Astrocyte (in vitro differentiated cells and primary cell): ENCODE data around the gene OPN1SW. TPM values are rescaled to one million over a fixed set of nuclear protein-coding genes. Genes with fewer than 3 reads are reported as not detected.

ENCODE experiments used
- DNase-seq: peaks from one replicate; pipeline ENCODE4 v3.0.0-alpha.2; 2010; ENCODE audit warnings: low read depth
- FAIRE-seq: peaks from 2 replicates; lab custom pipeline; 2011; peaks lifted over from hg19 to GRCh38; lab: Jason Lieb, UNC
- H2AFZ ChIP-seq: 2 replicates; pipeline ENCODE4 v1.6.0; 2012; ENCODE audit warnings: low read depth, low read length, inconsistent platforms
- H3K27ac ChIP-seq: 2 replicates; pipeline ENCODE4 v1.5.1; 2011; ENCODE audit warnings: low read depth, low read length, inconsistent platforms
- H3K27me3 ChIP-seq: 2 replicates; pipeline ENCODE4 v1.6.0; 2011; ENCODE audit warnings: low read length, inconsistent platforms; ENCODE audit not compliant: insufficient read depth
- H3K36me3 ChIP-seq: 2 replicates; pipeline ENCODE4 v1.5.1; 2011; ENCODE audit warnings: low read length, inconsistent platforms; ENCODE audit not compliant: insufficient read depth
- H3K4me1 ChIP-seq: 2 replicates; pipeline ENCODE4 v1.5.1; 2011; ENCODE audit warnings: low read length, inconsistent platforms; ENCODE audit not compliant: insufficient read depth
- H3K4me2 ChIP-seq: 2 replicates; pipeline ENCODE4 v1.6.0; 2012; ENCODE audit warnings: low read length, inconsistent platforms
- H3K4me3 ChIP-seq: 2 replicates; pipeline ENCODE4 v1.5.1; 2011; ENCODE audit warnings: low read depth, mild to moderate bottlenecking, low read length, inconsistent platforms; ENCODE audit not compliant: insufficient read depth
- H3K79me2 ChIP-seq: 2 replicates; pipeline ENCODE4 v1.6.0; 2012; ENCODE audit warnings: mild to moderate bottlenecking, low read length, inconsistent platforms; ENCODE audit not compliant: insufficient read depth
- H3K9ac ChIP-seq: 2 replicates; pipeline ENCODE4 v1.6.0; 2012; ENCODE audit warnings: mild to moderate bottlenecking, low read length, inconsistent platforms
- H3K9me3 ChIP-seq: 2 replicates; pipeline ENCODE4 v1.5.1; 2012; ENCODE audit warnings: low read depth, mild to moderate bottlenecking, low read length, inconsistent platforms; ENCODE audit not compliant: insufficient read depth
- H4K20me1 ChIP-seq: 2 replicates; pipeline ENCODE4 v1.6.0; 2012; ENCODE audit warnings: low read length, inconsistent platforms; ENCODE audit not compliant: insufficient read depth
- H3K27ac Mint-ChIP-seq: one replicate; pipeline ENCODE4 v1.8.0; 2021; ENCODE audit warnings: mild to moderate bottlenecking, mixed read lengths; ENCODE audit not compliant: unreplicated experiment
- H3K27me3 Mint-ChIP-seq: one replicate; pipeline ENCODE4 v1.8.0; 2021; ENCODE audit warnings: low read depth, mixed read lengths; ENCODE audit not compliant: unreplicated experiment
- H3K36me3 Mint-ChIP-seq: one replicate; pipeline ENCODE4 v1.8.0; 2021; ENCODE audit warnings: low read depth, mixed read lengths; ENCODE audit not compliant: unreplicated experiment
- H3K4me1 Mint-ChIP-seq: one replicate; pipeline ENCODE4 v1.8.0; 2021; ENCODE audit warnings: low read depth, mixed read lengths; ENCODE audit not compliant: unreplicated experiment
- H3K4me3 Mint-ChIP-seq: one replicate; pipeline ENCODE4 v1.8.0; 2021; ENCODE audit warnings: mild to moderate bottlenecking, moderate library complexity, mixed read lengths; ENCODE audit not compliant: unreplicated experiment
- H3K9me3 Mint-ChIP-seq: one replicate; pipeline ENCODE4 v1.8.0; 2021; ENCODE audit warnings: mild to moderate bottlenecking, mixed read lengths; ENCODE audit not compliant: unreplicated experiment
- CTCF ChIP-seq: IDR thresholded peaks from 2 replicates; pipeline ENCODE4 v1.5.1; 2011; ENCODE audit warnings: low read depth, mild to moderate bottlenecking, inconsistent platforms, low read length, moderate library complexity; ENCODE audit not compliant: insufficient read depth
- EZH2 ChIP-seq: IDR thresholded peaks from 2 replicates; pipeline ENCODE4 v1.6.1; 2012; ENCODE audit warnings: mild to moderate bottlenecking, low read length, inconsistent platforms; ENCODE audit not compliant: insufficient read depth
- total RNA-seq: library from RNA; stranded (reverse); gene quantifications from 2 replicates; pipeline ENCODE4 v1.2.1, GENCODE V29; 2021

The OPN1SW gene
- total RNA-seq, 1 donor from 2014 or later = not detected

GRCh38 chr7:128781126-128781525, 5.5 kb upstream of the OPN1SW start:
- Histone ChIP-seq H3K4me2 (no peak overlapping the region), H3K36me3 (no peaks in the 10 kb centered on the region), H4K20me1 (no peaks in the 10 kb centered on the region), H3K9ac (no peak overlapping the region), H2AFZ (no peak overlapping the region), H3K79me2 (no peaks in the 10 kb centered on the region), H3K27me3 (no peaks in the 10 kb centered on the region), H3K4me1 (no peaks in the 10 kb centered on the region), H3K4me3 (no peak overlapping the region), H3K9me3 (no peaks in the 10 kb centered on the region), H3K27ac (no peak overlapping the region)
- TF ChIP-seq EZH2 = no peak
- TF ChIP-seq CTCF = no peak
- no peaks in the 10 kb centered on the region for H3K27me3 Mint-ChIP-seq
- H3K4me3 Mint-ChIP-seq = no peak overlapping the region
- DNase-seq (peak; percentile 74), FAIRE-seq (no peak)
- peaks cover 20% of the 10 kb centered on the region for H3K9me3 Mint-ChIP-seq
- H3K4me1 Mint-ChIP-seq = no peaks in the 10 kb centered on the region
- no peak overlapping the region for H3K27ac Mint-ChIP-seq
- H3K36me3 Mint-ChIP-seq = peaks cover 9% of the 10 kb centered on the region

GRCh38 chr7:128778946-128779345, 3.4 kb upstream of the OPN1SW start:
- no peak overlapping the region for H3K27ac ChIP-seq
- no peak overlapping the region for H3K9ac ChIP-seq
- H4K20me1 ChIP-seq = peaks cover 11% of the 10 kb centered on the region
- Mint-ChIP-seq H3K9me3 (peaks cover 23% of the 10 kb centered on the region), H3K36me3 (peaks cover 18% of the 10 kb centered on the region), H3K4me1 (no peaks in the 10 kb centered on the region), H3K27me3 (no peaks in the 10 kb centered on the region), H3K27ac (no peak overlapping the region), H3K4me3 (no peak overlapping the region)
- FAIRE-seq = no peak
- no peaks in the 10 kb centered on the region for H3K9me3 ChIP-seq
- no peak for TF ChIP-seq CTCF
- no peak for TF ChIP-seq EZH2
- H3K79me2 ChIP-seq = no peaks in the 10 kb centered on the region
- no peak overlapping the region for H3K4me2 ChIP-seq
- H3K4me3 ChIP-seq = no peak overlapping the region
- peaks cover 10% of the 10 kb centered on the region for H3K36me3 ChIP-seq
- no peak overlapping the region for H2AFZ ChIP-seq
- no peaks in the 10 kb centered on the region for H3K4me1 ChIP-seq
- no peaks in the 10 kb centered on the region for H3K27me3 ChIP-seq
- DNase-seq = no peak
